GM12878 (cell line): ENCODE measurements around the gene WSCD2. TPM values are rescaled to one million over a fixed set of nuclear protein-coding genes. Genes with fewer than 3 reads are reported as not detected.

Experiments
- ATAC-seq: fragments of 200-7000 bp; cut with Tn5 transposase; 3 replicates; pipeline ENCODE4 v1.9.1; 2020; ENCODE audit warnings: mild to moderate bottlenecking, moderate library complexity
- BruUV-seq: library from RNA; stranded (reverse); fragments of 400-500 nt; replicated peaks from 2 replicates; lab custom pipeline; 2021; lab: Mats Ljungman, UMichigan
- CTCF ChIA-PET: fragments of 300-600 bp; sonication (Branson Sonifier 250); formaldehyde crosslinking; extraction: SDS; loops from one replicate; lab custom pipeline; 2021; ENCODE audit warnings: inconsistent platforms; lab: Yijun Ruan, JAX
- POLR2A ChIA-PET: fragments of 350-600 bp; formaldehyde crosslinking; extraction: SDS; loops from one replicate; lab custom pipeline; 2021; ENCODE audit warnings: inconsistent platforms; lab: Charles Lee
- RAD21 ChIA-PET: fragments of 300-600 bp; sonication (Branson Sonifier 250); formaldehyde crosslinking; loops from one replicate; lab custom pipeline; 2023; ENCODE audit warnings: antibody characterized with exemption; ENCODE audit not compliant: unreplicated experiment; lab: Charles Lee
- SMC1A ChIA-PET: fragments of 300-600 bp; sonication (Branson Sonifier 250); formaldehyde crosslinking; loops from one replicate; lab custom pipeline; 2023; ENCODE audit not compliant: unreplicated experiment, uncharacterized antibody; lab: Charles Lee
- DNase-seq: peaks from one replicate; pipeline ENCODE4 v3.0.0-alpha.2; 2011; ENCODE audit warnings: low read depth, low spot score
- FAIRE-seq: peaks from 3 replicates; lab custom pipeline; 2011; peaks lifted over from hg19 to GRCh38; lab: Jason Lieb, UNC
- H2AFZ ChIP-seq: 2 replicates; pipeline ENCODE4 v1.6.0; 2011; ENCODE audit warnings: low read depth, low read length, control low read depth; ENCODE audit not compliant: control insufficient read depth
- H3K27ac ChIP-seq: 2 replicates; pipeline ENCODE4 v1.5.1; 2011; ENCODE audit warnings: control low read depth; ENCODE audit not compliant: control insufficient read depth, insufficient read depth
- H3K27me3 ChIP-seq, 2 experiments: replicated peaks in 1 of 2; 2 replicates each; pipeline versions ENCODE4 v1.6.0 to v1.6.1; 2011; ENCODE audit warnings: low read length in 1 of 2; ENCODE audit not compliant: control insufficient read depth in 2 of 2, insufficient read depth in 2 of 2
- H3K36me3 ChIP-seq, 2 experiments: 2 replicates each; pipeline ENCODE4 v1.5.1; 2011; ENCODE audit warnings: low read length in 1 of 2; ENCODE audit not compliant: control insufficient read depth in 2 of 2, insufficient read depth in 2 of 2
- H3K4me1 ChIP-seq: 2 replicates; pipeline ENCODE4 v1.6.1; 2011; ENCODE audit warnings: mild to moderate bottlenecking, low read length, moderate library complexity, mixed read lengths; ENCODE audit not compliant: control insufficient read depth, insufficient read depth
- H3K4me2 ChIP-seq: 2 replicates; pipeline ENCODE4 v1.6.0; 2011; ENCODE audit warnings: control low read depth; ENCODE audit not compliant: control insufficient read depth, insufficient read depth
- H3K4me3 ChIP-seq: fragments of 200-600 bp; sonication (generic); 2 replicates; pipeline ENCODE4 v1.5.1; 2016
- H3K79me2 ChIP-seq: 2 replicates; pipeline ENCODE4 v1.6.0; 2011; ENCODE audit warnings: low read length; ENCODE audit not compliant: control insufficient read depth, insufficient read depth
- H3K9ac ChIP-seq: 2 replicates; pipeline ENCODE4 v1.8.0; 2011; ENCODE audit warnings: low read length, control low read depth, mixed read lengths; ENCODE audit not compliant: control insufficient read depth, insufficient read depth
- H3K9me3 ChIP-seq: replicated peaks from 3 replicates; pipeline ENCODE4 v1.5.1; 2011; ENCODE audit warnings: mild to moderate bottlenecking, low read length; ENCODE audit not compliant: control insufficient read depth, insufficient read depth
- H4K20me1 ChIP-seq: 2 replicates; pipeline ENCODE4 v1.6.0; 2011; ENCODE audit not compliant: control insufficient read depth, insufficient read depth
- BHLHE40 ChIP-seq, 2 experiments: fragments of 450-650 bp in 1 of 2; IDR thresholded peaks; 2 replicates each; pipeline ENCODE4 v1.6.1; 2011 to 2017; ENCODE audit warnings: low read depth in 2 of 2, borderline replicate concordance in 1 of 2, improper control_type of control experiment in 1 of 2, low read length in 1 of 2, mild to moderate bottlenecking in 1 of 2
- CUX1 ChIP-seq: IDR thresholded peaks from 2 replicates; pipeline ENCODE4 v1.6.1; 2012; ENCODE audit warnings: improper control_type of control experiment, low read depth, low read length; ENCODE audit not compliant: insufficient replicate concordance
- HCFC1 ChIP-seq: fragments of 150-350 bp; IDR thresholded peaks from 2 replicates; pipeline ENCODE4 v1.6.1; 2014; ENCODE audit warnings: low read length
- IKZF2 ChIP-seq, 2 experiments: fragments of 450-650 bp; IDR thresholded peaks; 2 replicates each; pipeline ENCODE4 v1.6.1; 2017; ENCODE audit warnings: mild to moderate bottlenecking in 2 of 2, moderate library complexity in 2 of 2
- MAX ChIP-seq: IDR thresholded peaks from 2 replicates; pipeline ENCODE4 v1.6.1; 2012; ENCODE audit warnings: low read depth, low read length, improper control_type of control experiment
- NFYB ChIP-seq: IDR thresholded peaks from 2 replicates; pipeline ENCODE4 v1.6.1; 2011; ENCODE audit warnings: low read depth, mild to moderate bottlenecking, low read length, improper control_type of control experiment, moderate library complexity; ENCODE audit not compliant: insufficient read depth
- NR2F1 ChIP-seq: fragments of 450-650 bp; conservative IDR thresholded peaks from 2 replicates; pipeline ENCODE4 v1.6.1; 2017; ENCODE audit warnings: mild to moderate bottlenecking
- PAX8 ChIP-seq: fragments of 450-650 bp; IDR thresholded peaks from 2 replicates; pipeline ENCODE4 v1.6.1; 2017; ENCODE audit warnings: mild to moderate bottlenecking, moderate library complexity
- RELB ChIP-seq: fragments of 450-650 bp; IDR thresholded peaks from 2 replicates; pipeline ENCODE4 v1.6.1; 2017; ENCODE audit warnings: low read depth, mild to moderate bottlenecking, moderate library complexity
- RUNX3 ChIP-seq: IDR thresholded peaks from 2 replicates; pipeline ENCODE4 v1.6.1; 2012; ENCODE audit warnings: low read length, inconsistent platforms
- SIN3A ChIP-seq: IDR thresholded peaks from 2 replicates; pipeline ENCODE4 v1.6.1; 2012; ENCODE audit warnings: low read depth, low read length, improper control_type of control experiment
- SPI1 ChIP-seq: IDR thresholded peaks from 2 replicates; pipeline ENCODE4 v1.6.1; 2011; ENCODE audit warnings: low read depth, mild to moderate bottlenecking, low read length, moderate library complexity, borderline replicate concordance; ENCODE audit not compliant: insufficient read depth
- SREBF2 ChIP-seq: IDR thresholded peaks from 2 replicates; pipeline ENCODE4 v1.6.1; 2012; ENCODE audit warnings: mild to moderate bottlenecking, low read length
- USF1 ChIP-seq: IDR thresholded peaks from 2 replicates; pipeline ENCODE4 v1.6.1; 2011; ENCODE audit warnings: borderline replicate concordance, low read depth, mild to moderate bottlenecking, moderate library complexity, mixed read lengths, low read length; ENCODE audit not compliant: insufficient read depth; ENCODE audit errors: extremely low read length
- ZNF384 ChIP-seq: IDR thresholded peaks from 2 replicates; pipeline ENCODE4 v1.6.1; 2012; ENCODE audit warnings: low read depth, mild to moderate bottlenecking, low read length, improper control_type of control experiment, borderline replicate concordance
- WGBS: methylation state at CpG from one replicate; pipeline ENCODE4 v1.1.6; 2016; ENCODE audit warnings: low lambda C conversion rate; ENCODE audit not compliant: insufficient replicate concordance, insufficient coverage; ENCODE audit errors: missing lambda C conversion rate; 5-methylcytosine and 5-hydroxymethylcytosine counted together
- in situ Hi-C: fragments of 300-500 bp; cut with MboI; formaldehyde crosslinking; loops from 9 replicates; pipeline ENCODE4 v1.14.3; 2018; ENCODE audit warnings: mixed read lengths
- intact Hi-C: fragments of 100-400 bp; cut with micrococcal nuclease; formaldehyde crosslinking; loops from one replicate; pipeline ENCODE4 v1.14.2; 2022; ENCODE audit not compliant: unreplicated experiment
- polyA plus RNA-seq, 11 experiments: library from polyadenylated mRNA; depleted of rRNA in 4 of 11; unstranded in 6 of 11; stranded (reverse) in 5 of 11; fragments of >200 nt; fragmentation: Nextera tagmentation in 4 of 11; fragmentation: Illumina TruSeq in 1 of 11; extraction: Ambion mirVana in 4 of 11; extraction: Trizol in 1 of 11; gene quantifications; 1 replicate in 1 of 11; 2 replicates in 10 of 11; pipeline versions ENCODE4 v1.2.1 to v1.2.3, GENCODE V29; 2011 to 2016; ENCODE audit warnings: inconsistent platforms in 2 of 11, missing spikeins in 2 of 11, low read depth in 1 of 11
- total RNA-seq, 4 experiments: library from RNA; depleted of rRNA in 3 of 4; stranded (reverse); fragments of >200 nt in 3 of 4; fragmentation: Illumina TruSeq in 1 of 4; extraction: Trizol in 1 of 4; gene quantifications; 2 replicates each; pipeline versions ENCODE4 v1.2.1 to v1.2.3, GENCODE V29; 2013 to 2021

WSCD2 gene
- total and polyA plus RNA-seq, 10 of the 15 experiments (the other 5 are each of a cell fraction or from before 2014, with no cell fraction given), result 0.41 TPM; not detected in 9

- H3K36me3 ChIP-seq, result no peaks in the 10 kb centered on the region
- no peak overlapping the region for H3K4me2 ChIP-seq
- H3K9ac ChIP-seq, result no peak overlapping the region
- H3K4me1 ChIP-seq, result peaks cover 5% of the 10 kb centered on the region; the same call in 1 of the 2 replicates
- H2AFZ ChIP-seq, result no peak overlapping the region
- H3K27ac ChIP-seq, result no peak overlapping the region
- no peaks in the 10 kb centered on the region; the same call in 2 of the 3 replicates for H3K9me3 ChIP-seq
- 0% methylated on average over 1 of the region's 1 CpG for WGBS
- SMC1A ChIA-PET, result interaction anchor here (0.6 to 1.4 kb wide), 5 partner anchors 23 to 163 kb away, joined by 3 read pairs; no protein-coding TSS in a partner anchor
- no peak for FAIRE-seq
- BruUV-seq, result no TSS peak
- DNase-seq, result peak; percentile 15
- H4K20me1 ChIP-seq, result no peaks in the 10 kb centered on the region
- peak; percentile 87 for ATAC-seq
- RAD21 ChIA-PET, result interaction anchor here (1.0 to 1.6 kb wide), 3 partner anchors 46 to 92 kb away, joined by 3 to 4 read pairs (median 3); no protein-coding TSS in a partner anchor
- POLR2A ChIA-PET, result no interaction called here
- intact Hi-C loops, result no loop called here
- CTCF ChIA-PET, result no interaction called here
- no peak overlapping the region for H3K4me3 ChIP-seq
- in situ Hi-C loops, result no loop called here
- no peaks in the 10 kb centered on the region for H3K27me3 ChIP-seq
- no peaks in the 10 kb centered on the region for H3K79me2 ChIP-seq
- no peak for TF ChIP-seq RELB
- no peak for TF ChIP-seq HCFC1
- peak; percentile 35 for TF ChIP-seq RUNX3
- no peak for TF ChIP-seq MAX
- no peak for TF ChIP-seq NFYB
- peak in 1 of 2 experiments; percentile 39; a peak in 1 of 4 replicates for TF ChIP-seq BHLHE40 (IDR thresholded peaks at IDR 0.05; ENCODE audit: borderline replicate concordance in 1 of 2, low read depth in 2 of 2, low read length in 1 of 2)
- no peak for TF ChIP-seq SIN3A
- no peak for TF ChIP-seq ZNF384
- 0 out of 4 replicates have a peak, but pooled peaks of 1 of the 2 experiments have one; percentile 17 for TF ChIP-seq IKZF2 (IDR thresholded peaks at IDR 0.05)
- TF ChIP-seq NR2F1, result peak; percentile 28; the same call in 1 of the 2 replicates
- TF ChIP-seq USF1, result peak; percentile 30
- peak; percentile 48; the same call in 1 of the 2 replicates for TF ChIP-seq SPI1
- no peak for TF ChIP-seq CUX1
- TF ChIP-seq PAX8, result no peak
- no peak for TF ChIP-seq SREBF2
Measured at GRCh38 chr12:108268397-108268796, 139.3 kb downstream of the WSCD2 start.
